NCI-H2107 treated with DMSO at 0.1 percent for 48 hours (cell line): ENCODE results near the gene IFI27L1.
A peak's percentile ranks its signal among the peaks of the same experiment; 100 is the strongest.

ENCODE experiments used
- DNase-seq: peaks from one replicate; lab custom pipeline; 2025; ENCODE audit not compliant: unreplicated experiment; lab: John Stamatoyannopoulos, UW

IFI27L1 gene

DNA sequence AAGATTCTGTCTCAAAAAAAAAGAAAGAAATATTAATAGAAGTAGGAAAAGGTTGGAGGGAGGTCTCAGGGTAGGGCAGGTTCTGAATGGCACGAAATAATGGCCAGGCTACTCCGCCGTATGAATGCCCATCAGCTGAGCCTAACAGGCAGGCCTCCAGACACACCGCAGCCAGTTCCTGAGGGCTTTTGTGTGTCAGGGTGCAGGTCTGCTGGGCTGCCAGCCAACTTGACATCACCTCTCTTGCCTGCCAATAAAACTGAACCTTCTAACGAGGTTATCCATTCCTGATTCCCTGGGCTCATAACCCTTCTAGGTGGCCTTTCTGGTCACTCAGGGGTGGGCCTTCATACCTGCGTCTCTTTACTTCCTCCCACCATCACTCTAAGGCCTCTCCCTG lies 32.4 kb downstream of the IFI27L1 start:
- DNase-seq, result no peak

GRCh38 chr14:94113908-94114588 lies 32.9 kb downstream of the IFI27L1 start:
- DNase-seq, result no peak

- no peak for DNase-seq
Observed at GRCh38 chr14:94114589-94115057, 33.5 kb downstream of the IFI27L1 start.

DNA sequence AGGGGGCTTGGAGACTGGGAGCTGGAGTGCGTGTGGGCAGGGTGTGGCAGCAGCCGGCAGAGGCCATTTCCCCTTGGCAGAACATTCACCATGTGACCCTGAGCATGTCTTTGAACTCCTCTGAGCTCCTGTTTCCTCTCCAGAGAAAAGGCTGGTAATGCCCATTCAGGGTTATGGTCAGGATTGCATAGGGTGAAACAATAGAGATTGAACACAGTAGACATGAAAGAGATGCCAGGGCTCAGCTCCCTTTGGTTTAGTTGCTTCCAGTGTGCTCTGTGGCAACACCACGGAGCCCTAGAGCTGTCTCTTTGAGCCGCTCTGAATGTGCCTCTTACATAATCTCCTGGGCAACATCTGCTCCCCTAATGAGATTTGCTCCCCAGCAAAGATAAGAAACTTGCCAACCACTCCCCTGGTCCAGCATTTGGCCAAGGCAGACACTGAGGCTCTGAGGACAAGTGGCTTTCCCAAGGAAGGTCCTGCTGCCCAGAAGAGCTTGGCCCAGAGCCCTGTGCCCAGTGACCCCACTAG lies 34.0 kb downstream of the IFI27L1 start:
- no peak for DNase-seq

GRCh38 chr14:94115631-94116030 lies 34.5 kb downstream of the IFI27L1 start:
- no peak for DNase-seq

GRCh38 chr14:94116701-94117100 lies 35.6 kb downstream of the IFI27L1 start:
- DNase-seq, result no peak

- no peak for DNase-seq
Observed at GRCh38 chr14:94117856-94118255, 36.7 kb downstream of the IFI27L1 start.

DNA sequence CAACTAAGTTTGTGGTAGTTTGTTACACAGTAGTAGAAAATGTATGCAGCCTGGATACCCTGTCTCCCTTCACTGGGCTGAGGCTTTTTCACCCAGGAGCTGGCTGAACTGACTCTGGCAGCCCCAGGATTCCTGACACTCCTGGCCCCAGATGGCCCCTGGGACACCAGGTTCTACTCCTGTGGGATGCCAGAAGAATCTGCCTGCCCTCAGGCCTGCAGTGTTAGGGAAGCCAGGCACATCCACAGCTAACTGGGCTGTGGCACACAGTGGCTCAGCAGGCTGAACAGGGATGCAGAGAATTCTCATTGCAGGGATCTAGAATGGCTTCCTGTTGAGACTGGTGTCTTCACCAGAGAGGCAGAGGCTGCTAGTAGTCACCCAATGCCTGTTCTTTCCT lies 38.0 kb downstream of the IFI27L1 start:
- DNase-seq, result no peak

DNA sequence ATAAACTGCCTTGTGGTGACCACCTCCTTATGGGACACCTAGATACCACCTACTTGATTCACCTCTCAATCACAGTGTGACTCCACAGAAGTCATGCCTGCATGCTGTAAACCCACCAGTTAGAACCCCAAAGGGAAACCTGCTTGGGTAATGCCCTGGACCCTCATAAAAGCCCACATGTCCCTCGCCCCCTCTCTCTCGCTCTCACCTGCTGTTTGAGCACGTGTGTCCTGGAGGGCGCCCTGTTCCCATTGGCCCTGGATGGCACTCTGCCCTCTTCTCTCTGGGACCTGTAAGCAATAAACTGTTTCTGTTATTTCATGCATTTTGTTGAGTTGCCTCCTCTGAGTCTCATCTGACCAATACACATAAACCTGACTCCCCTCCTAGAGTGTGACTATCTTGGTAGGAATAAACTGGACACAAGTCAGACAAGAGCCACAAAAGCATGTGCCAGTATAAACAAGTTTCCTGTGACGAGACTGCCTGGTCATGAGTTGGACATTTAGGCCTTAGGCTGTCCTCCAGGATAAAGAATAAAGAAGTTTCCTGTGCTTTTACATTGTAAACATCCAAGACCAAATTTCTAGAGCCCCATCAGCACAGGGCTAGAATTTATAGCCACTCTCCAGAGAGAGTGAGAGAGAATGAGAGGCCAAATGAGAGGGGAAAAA lies 39.7 kb downstream of the IFI27L1 start:
- DNase-seq, result no peak

GRCh38 chr14:94121485-94121884 lies 40.4 kb downstream of the IFI27L1 start:
- no peak for DNase-seq

- DNase-seq, result no peak
Observed at GRCh38 chr14:94122438-94122837, 41.3 kb downstream of the IFI27L1 start.

DNA sequence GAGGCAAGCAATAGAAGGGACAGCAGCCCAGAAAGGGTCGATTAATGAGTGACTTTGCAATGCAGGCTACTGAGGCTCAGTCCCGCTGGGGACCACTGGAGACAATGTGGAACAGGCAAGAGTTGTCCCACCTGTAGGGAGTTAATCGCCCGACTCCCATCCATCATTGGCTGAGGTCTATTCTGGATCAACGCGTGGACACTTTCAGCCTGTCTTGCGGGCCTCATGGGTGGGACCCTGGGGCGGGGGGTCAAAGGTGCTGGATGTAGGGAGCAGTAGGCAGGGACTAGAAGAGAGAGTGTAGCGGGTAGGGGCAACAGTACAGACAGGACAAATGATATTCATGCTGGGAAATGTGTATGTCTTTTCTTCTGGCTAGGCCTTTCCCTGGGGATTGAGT lies 42.2 kb downstream of the IFI27L1 start:
- DNase-seq, result no peak

GRCh38 chr14:94123868-94124267 lies 42.8 kb downstream of the IFI27L1 start:
- DNase-seq, result no peak

GRCh38 chr14:94124582-94125377 lies 43.7 kb downstream of the IFI27L1 start:
- no peak for DNase-seq

GRCh38 chr14:94125659-94126418 lies 44.7 kb downstream of the IFI27L1 start:
- DNase-seq, result no peak

- DNase-seq, result no peak
Observed at GRCh38 chr14:94126419-94126677, 45.2 kb downstream of the IFI27L1 start.

DNA sequence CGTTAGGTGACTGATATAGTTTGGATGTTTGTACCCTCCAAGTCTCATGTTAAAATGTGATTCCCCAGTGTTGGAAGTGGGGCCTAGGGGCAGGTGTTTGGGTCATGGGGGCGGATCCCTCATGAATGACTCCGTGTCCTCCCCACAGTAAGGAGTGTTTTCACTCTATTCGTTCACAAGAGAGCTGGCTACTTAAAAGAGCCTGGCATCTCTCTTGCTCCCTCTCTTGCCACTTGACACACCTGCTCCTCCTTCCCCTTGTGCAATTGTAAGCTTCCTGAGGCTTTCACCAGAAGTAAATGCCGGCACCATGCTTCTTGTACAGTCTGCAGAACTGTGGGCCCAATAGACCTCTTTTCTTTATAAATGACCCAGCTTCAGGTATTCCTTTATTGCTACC lies 45.7 kb downstream of the IFI27L1 start:
- DNase-seq, result no peak

- no peak for DNase-seq
Observed at GRCh38 chr14:94127330-94127729, 46.2 kb downstream of the IFI27L1 start.

GRCh38 chr14:94128216-94128839 lies 47.2 kb downstream of the IFI27L1 start:
- no peak for DNase-seq

DNA sequence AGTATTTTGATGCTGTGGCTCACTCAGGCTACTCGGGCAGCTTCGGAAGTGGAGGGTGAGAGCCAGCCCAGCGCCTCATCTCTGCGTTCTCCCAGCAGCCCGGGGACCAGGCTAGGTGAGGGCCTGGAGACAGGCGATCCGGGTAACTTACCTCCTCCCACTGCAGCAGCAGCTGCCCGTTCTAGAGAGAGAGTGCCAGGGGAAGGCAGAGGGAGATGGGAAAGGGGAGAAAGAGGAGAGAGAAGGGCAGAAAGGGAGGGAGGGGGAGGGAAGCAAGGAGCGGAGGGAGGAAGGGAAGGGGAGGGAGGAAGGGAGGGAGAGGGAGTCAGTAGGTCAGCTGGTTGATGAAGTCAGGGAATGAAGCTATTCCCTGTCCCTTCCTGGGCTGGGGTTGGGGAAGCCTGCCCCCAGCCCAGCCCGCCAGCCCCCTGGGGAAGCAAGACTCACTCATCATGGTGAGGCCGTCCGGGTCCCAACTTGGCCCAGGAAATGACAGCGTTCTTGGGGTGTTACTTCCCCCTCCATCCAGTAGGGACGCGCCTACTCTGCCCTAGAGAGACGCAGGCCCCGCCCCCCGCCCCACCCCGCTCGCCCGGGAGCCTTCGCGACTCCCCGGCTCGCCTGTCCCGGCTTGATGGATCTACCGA lies 48.1 kb downstream of the IFI27L1 start, which contains the start of gene IFI27L2:
IFI27L2 (minus strand) TSS at position 494 of the 647 bp plus-strand sequence; CDS start at position 454, 40 bp downstream.
- DNase-seq, result peak; percentile 39
